OCI-LY3 (cell line): ENCODE data around the gene RAB31.

ENCODE experiments used
- CTCF ChIP-seq: fragments of 200-600, 300-600 bp; sonication (generic); IDR thresholded peaks from 2 replicates; pipeline ENCODE4 v1.5.1; 2014; ENCODE audit warnings: antibody characterized with exemption, low read length, low read depth
- EZH2phosphoT487 ChIP-seq: fragments of 200-600 bp; shearing (Covaris generic); IDR thresholded peaks from 2 replicates; pipeline ENCODE4 v1.6.1; 2018; ENCODE audit warnings: antibody characterized with exemption, mixed run types, low read depth

DNA sequence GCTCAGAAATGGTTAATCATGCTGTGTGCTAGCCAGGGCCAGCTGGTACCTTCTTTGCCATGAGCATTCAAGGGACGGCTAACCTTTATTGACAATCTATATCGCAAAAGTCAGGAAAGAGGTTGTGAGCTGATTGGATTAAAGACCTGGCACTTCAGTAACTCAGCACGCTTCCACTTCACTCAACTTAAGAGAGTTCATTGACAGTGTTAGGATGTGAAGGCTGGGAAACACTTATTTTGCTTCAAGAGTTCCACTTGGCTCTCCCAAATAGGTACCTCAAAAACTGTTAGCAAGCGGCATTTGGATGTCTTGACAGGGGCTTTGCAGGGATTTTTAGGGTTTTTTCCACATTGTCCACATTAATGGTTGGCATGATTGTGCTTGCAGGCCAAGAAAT is 152.6 kb downstream of the RAB31 start:
- TF ChIP-seq CTCF = no peak
- TF ChIP-seq EZH2phosphoT487 = no peak
